Measurements from ENCODE around the gene ABCC11.

ABCC11 gene

DNA sequence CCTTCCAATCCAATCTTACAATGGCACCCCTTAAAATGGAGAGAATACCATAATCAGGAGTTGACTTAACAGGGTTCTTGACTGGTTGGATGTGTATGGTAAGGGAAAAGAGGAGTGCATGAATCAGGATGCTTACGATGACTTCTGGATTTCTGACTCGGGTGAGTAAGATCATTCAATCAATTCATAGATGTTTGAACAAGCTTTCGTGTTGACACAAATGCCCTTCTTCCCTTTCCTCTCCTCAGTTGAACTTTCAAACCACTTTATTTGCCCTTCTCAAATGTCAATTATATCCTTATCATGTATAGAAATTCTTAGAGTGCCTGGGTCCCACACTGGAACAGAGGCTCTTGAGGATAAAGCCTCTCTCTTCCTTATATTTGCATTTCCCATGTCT lies 117.4 kb downstream of the ABCC11 start:
- DNase-seq (ENCODE audit: low read depth): no peak

GRCh38 chr16:48128769-48129168 lies 118.6 kb downstream of the ABCC11 start:
- no peak for DNase-seq (ENCODE audit: low read depth)

- DNase-seq (ENCODE audit: low read depth): peak; percentile 100
Measured at GRCh38 chr16:48126801-48127644, 120.3 kb downstream of the ABCC11 start.

- peak; percentile 49 for DNase-seq (ENCODE audit: low read depth)
Measured at GRCh38 chr16:48125888-48126287, 121.5 kb downstream of the ABCC11 start.

DNA sequence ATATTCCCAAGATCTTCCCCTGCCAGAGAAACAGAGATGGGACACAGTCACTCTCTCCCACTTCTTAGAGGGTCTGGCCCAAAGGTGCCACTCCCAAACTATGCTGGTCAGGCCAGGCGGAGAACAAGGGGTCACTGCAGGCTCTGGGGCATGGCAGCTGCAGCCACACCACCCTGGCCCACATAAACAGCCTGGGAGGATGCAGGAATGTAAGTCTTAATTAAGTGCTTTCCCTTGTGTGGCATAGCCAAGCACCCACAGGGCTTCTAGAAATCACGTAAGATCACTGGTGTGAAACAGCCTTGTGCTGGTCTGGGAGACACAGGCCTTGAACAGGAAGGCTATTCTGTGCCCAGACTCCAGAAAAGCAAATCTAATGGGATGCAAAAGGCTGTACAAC lies 123.1 kb downstream of the ABCC11 start:
- DNase-seq (ENCODE audit: low read depth): peak; percentile 48

DNA sequence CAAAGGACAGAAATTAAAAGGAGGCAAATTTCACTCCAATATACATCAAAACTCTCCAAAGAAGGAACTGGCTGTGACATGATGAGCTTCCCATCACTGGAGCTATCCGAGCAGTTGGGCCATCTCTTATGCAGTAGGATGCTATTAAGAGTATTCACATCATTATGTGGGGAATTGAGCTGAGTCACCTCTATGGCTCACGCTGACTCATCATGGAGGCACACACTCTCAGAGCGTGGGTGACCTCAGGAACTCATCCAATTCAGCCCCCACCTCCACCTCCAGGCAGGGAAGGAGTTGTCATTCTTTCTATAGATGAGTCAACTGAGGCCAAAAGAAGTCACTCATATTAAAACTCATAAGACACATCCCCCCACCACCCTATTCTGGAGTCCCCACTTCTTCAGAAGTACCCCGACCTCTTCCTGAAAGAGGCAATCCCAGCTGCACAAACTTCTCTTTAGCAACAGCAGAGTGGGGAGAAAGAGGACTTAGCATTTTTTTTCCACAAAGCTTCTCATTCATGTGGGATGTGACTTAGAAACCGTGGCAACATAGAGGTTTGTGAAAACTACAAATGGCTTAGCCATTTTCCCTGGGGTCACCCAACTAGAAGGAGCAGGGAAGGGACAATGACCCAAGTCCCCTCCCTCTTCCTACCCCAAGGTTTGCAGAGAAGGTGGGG lies 124.1 kb downstream of the ABCC11 start:
- DNase-seq (ENCODE audit: low read depth): peak; percentile 99

GRCh38 chr16:48121276-48121675 lies 126.1 kb downstream of the ABCC11 start:
- DNase-seq (ENCODE audit: low read depth): peak; percentile 37

DNA sequence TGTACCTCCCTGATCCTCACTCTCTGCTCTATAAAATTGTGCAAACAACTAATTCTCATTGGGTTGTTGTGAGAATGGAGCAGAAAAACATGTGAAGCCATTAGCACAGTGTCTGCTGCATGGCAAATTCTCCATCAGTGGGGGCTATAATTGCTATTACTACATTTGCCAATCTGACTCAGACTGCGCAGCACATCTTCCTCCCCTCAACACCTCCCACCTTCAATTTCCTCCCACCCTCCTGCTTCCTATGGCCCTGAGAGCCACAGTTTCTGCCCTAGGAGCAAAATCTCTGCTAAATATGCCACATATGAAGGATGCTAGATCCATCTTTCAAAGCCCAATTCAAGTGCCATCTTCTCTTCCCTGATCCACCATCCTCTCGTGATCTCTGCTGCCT lies 128.5 kb downstream of the ABCC11 start:
- DNase-seq (ENCODE audit: low read depth): no peak

GRCh38 chr16:48117217-48118105 lies 129.9 kb downstream of the ABCC11 start:
- DNase-seq (ENCODE audit: low read depth): peak; percentile 42
